ENCODE data around the gene GJB4.
"Not testable (repeated sequence)": the region's sequence is repeated elsewhere in the genome, so short reads cannot be mapped to it uniquely, and the experiment has no call there.

The GJB4 gene

DNA sequence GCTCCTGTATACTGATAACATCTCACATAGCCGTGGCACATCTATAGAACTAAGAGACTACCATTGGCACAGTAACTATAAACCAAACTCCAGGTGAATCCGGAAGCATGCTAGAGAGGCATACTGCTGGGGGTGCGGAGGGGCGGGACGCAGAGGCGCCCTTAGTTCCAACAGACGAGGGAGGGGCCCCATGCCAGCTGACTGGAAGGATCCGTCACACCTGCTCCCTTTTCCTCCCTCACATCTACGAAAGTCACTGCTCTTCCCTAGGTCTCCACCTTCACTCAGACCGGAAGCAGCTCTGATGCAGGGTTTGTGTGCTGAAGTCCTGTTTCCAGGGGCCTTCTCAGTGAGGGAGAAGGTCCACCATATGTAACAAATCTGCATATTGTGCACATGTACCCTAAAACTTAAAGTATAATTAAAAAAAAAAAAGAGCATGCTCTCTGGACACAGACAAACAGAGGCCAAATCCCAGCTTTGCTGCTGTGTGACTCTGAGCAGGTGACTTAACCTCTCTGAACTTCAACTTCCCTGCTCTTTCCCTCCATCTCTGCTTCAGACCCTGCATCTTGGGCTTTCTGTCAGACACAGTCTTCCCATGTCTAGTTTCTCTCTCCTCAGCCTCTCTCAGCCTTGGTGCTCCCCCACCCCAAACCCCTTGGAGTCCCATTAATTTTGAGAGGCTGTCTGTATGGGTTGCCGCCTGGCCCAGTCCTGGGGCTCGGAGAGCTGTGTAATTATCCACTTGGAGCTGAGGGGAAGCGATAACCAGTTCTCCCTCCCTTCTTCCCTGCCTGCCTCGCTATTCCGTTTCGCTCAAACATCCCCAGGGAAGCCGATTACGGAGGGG is 12.5 kb upstream of the GJB4 start:
- no peak for DNase-seq (ENCODE audit: low read depth in 2 of 2)

DNA sequence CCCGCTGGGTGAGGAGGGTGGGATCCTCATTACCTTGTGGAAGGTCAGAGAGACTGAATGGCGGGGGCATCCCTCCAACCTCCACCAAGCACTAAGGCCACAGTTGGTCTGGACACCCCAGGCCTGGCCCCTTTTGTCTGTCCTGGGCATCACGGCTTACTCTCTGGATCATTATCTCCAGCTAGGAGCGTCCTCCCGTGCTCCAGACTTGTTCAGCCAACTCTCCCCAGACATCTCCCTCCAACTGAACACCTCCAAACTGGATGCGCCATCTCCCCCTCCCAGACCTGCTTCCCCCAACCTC is 11.9 kb upstream of the GJB4 start:
- no peak for DNase-seq (ENCODE audit: low read depth in 2 of 2)

DNA sequence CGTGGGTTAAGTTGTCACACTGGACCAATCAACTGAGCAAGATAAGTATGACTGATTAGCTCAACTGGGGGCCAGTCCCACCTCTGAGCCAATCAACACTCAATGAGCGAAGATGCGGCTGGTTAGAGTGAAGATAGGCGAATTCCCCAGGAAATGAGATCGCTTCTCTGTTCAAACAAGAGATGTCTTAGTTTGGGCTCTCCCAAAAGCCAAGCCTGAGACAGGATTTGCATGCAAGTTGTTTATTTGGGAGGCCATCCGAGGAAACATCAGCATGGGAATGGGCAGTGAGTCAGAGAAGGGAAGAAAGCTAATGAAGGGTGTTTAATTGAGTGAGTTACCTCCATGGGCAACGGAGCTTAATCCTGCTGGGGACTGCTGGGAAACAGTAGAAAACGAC is 9.5 kb upstream of the GJB4 start:
- no peak for DNase-seq (ENCODE audit: low read depth in 2 of 2)

DNA sequence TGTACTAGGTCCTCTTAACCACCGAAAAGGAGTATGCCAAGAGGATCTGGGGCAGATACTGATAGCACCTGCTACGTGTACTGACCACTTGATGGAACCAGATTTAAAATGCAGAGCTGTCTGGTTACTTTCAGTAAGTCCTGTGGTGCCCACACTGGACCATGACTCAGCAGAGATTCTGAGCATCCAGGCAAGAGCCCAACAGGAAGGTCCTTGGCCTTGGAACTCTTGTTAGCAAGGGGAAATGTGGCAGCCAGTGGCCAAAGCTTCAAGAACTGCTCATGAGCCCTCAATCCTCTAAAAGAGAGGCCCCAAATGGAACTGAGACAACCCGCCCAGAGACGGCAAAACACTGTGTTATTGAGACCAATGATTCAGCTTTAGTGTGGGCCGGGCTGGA is 8.9 kb upstream of the GJB4 start:
- no peak for DNase-seq (ENCODE audit: low read depth in 2 of 2)

DNA sequence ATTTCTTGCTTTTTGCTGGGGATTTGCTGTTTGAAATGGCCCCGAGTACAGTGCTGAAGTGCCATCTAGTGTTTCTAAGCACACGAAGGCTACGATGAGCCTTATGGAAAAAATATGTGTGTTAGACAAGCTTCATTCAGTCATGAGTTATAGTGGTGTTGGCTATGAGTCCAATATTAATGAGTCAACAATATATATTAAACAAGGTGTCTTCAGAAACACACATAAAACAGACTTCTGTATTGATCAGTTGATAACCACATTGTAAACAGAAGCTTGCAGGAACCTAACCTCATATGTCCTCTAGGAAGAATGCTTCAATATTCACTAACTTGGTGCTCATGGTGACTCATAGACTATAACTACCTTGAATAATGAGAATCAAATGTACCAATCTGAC is 6.4 kb upstream of the GJB4 start:
- no peak for DNase-seq (ENCODE audit: low read depth in 2 of 2)

DNA sequence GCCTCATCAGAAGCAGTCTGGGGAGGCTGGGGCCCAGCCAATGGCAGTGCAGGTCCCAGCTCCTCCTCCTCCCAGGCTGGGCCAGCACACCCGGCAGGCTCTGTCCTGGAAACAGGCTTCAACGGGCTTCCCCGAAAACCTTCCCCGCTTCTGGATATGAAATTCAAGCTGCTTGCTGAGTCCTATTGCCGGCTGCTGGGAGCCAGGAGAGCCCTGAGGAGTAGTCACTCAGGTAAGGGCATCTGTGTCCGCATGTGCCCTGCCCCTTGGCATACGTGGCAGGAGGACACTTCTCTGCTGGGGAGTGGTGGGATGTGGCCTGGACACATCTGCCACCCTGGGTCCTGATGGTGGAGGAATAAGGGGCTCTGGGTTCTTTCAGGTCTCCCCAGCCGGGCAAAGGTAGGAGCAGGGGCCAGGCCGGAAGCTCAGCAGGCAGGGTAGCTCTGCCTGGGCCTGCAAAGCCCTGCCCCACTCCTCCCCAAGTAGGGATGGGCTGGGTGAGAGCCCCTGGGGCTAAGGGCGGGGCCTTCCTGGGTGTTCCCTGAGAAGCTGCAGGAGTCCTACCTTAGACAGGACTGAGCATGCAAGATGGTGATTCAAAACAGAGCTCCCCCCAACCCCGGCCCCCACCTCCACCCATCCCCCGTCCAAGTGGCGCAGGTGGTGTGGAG is 4.4 kb upstream of the GJB4 start, which contains the start of gene GJB5:
Gene GJB5, plus strand, starts transcription at position 84 of the 674 bp plus-strand sequence. CDS start 2,284 bp downstream, outside the sequence.
- no peak for DNase-seq (ENCODE audit: low read depth in 2 of 2)

DNA sequence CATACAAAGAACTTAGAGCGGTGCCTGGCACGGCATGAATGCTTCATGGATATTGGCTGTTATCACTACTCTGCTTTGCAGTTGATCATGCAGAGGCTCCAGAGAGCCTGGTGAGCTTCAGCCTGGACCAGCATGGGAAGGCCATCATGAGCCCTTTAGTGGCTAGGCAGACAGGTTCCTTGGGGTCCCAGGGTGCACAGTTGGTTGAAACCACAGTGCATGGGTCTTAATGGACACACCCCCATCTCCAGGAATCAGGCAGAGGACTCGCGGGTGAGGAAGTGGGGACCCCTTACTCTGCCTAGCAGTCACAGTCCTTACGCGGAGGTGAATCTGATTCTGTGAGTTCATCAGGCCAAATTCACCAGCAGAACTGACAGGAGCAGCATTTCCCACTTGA is 3.6 kb upstream of the GJB4 start:
- no peak for DNase-seq (ENCODE audit: low read depth in 2 of 2)

DNA sequence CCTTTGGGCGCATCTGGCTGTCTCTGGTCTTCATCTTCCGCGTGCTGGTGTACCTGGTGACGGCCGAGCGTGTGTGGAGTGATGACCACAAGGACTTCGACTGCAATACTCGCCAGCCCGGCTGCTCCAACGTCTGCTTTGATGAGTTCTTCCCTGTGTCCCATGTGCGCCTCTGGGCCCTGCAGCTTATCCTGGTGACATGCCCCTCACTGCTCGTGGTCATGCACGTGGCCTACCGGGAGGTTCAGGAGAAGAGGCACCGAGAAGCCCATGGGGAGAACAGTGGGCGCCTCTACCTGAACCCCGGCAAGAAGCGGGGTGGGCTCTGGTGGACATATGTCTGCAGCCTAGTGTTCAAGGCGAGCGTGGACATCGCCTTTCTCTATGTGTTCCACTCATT is 2.2 kb upstream of the GJB4 start:
- DNase-seq (ENCODE audit: low read depth in 2 of 2) = no peak

DNA sequence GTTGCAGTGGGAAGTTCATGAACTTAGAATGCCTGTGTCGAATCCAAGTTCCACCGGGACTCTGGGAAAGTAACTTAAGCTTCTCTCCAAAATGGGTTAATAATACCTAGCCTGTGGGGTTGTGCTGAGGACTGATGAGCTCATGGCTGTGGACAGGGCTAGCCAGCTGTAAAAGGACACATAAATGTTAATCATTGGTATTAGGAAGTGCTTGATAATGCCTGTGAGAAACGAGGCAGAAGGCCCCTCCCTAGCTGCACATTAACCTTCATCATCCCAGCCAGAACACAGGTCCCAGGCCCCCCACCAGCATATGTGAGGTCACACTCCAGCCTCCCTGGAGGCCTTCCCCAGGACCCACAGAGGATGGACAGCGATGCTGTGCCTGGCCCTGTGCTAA is 789 bp upstream of the GJB4 start:
- no peak for DNase-seq (ENCODE audit: low read depth in 2 of 2)

DNA sequence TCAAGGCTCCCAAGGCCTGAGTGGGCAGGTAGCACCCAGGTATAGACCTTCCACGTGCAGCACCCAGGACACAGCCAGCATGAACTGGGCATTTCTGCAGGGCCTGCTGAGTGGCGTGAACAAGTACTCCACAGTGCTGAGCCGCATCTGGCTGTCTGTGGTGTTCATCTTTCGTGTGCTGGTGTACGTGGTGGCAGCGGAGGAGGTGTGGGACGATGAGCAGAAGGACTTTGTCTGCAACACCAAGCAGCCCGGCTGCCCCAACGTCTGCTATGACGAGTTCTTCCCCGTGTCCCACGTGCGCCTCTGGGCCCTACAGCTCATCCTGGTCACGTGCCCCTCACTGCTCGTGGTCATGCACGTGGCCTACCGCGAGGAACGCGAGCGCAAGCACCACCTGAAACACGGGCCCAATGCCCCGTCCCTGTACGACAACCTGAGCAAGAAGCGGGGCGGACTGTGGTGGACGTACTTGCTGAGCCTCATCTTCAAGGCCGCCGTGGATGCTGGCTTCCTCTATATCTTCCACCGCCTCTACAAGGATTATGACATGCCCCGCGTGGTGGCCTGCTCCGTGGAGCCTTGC is 1.7 kb downstream of the GJB4 start:
- no peak for DNase-seq (ENCODE audit: low read depth in 2 of 2)

DNA sequence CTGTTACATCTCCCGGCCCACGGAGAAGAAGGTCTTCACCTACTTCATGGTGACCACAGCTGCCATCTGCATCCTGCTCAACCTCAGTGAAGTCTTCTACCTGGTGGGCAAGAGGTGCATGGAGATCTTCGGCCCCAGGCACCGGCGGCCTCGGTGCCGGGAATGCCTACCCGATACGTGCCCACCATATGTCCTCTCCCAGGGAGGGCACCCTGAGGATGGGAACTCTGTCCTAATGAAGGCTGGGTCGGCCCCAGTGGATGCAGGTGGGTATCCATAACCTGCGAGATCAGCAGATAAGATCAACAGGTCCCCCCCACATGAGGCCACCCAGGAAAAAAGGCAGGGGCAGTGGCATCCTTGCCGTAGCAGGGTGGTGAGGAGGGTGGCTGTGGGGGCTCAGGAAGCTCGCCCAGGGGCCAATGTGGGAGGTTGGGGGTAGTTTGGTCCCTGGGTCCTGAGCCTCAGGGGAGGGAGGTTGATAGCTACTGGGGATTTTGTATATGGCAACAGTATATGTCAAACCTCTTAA is 2.3 kb downstream of the GJB4 start:
- DNase-seq (ENCODE audit: low read depth in 2 of 2) = no peak

DNA sequence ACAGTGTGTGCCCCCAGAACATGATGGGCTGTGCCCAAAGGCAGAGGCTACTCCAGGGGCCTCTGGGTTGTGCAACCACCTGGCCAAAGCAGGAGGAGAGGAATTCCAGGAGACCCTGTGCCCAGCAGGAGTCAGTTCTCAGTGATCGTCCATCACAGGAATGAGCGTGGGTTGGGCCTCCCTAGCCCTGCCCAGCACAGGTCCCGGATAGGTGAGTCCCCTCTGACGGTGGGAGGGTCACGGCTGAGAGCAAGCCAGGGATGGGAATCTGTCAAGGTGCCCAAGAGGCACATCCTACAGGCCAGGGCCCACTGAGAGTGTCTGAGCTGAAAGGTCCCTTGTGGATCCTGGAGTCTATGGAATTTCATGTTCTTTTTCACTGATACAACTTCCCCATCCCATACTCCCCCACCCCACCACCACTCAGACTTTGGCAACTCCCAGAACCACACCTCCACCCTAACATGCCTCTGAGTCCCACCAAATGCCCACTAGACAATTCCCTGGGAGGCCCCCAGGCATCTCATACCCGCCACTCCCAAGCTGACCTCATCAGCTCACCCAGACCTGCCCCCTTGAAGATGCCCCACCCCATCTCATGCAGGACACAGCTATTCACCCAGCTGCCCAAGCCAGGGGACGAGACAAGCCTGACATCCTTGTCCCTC is 3.1 kb downstream of the GJB4 start:
- DNase-seq (ENCODE audit: low read depth in 2 of 2) = no peak

DNA sequence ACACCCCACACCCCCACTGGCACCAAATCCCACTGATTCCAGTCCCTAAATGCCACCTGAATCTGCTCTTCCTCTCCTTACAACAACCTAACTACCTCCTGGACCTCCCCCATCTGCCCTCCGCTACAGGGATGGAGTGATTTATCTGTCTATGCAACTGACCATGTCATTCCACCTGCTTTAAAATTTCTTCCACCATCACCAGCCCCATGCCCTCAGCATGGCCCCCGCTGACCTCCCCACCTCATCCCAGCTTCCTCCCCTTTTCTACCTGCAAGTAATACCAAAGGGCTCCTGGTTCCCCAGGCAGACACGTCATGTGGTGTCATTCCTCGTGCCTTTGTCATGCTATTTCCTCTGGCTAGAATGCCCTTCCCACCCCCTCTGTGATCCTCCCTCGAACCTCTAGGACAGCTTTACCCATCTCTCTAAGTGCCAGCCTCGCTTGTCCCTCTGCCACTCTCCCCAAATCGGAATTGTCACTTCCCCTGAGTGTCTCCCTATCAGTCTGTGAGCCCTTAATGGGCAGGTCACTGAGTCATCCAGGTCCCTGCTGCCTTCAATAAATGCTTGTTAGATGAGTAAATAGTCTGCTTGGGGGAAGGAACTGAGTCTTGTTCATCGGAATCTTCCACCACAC is 3.7 kb downstream of the GJB4 start:
- DNase-seq (ENCODE audit: low read depth in 2 of 2) = no peak

DNA sequence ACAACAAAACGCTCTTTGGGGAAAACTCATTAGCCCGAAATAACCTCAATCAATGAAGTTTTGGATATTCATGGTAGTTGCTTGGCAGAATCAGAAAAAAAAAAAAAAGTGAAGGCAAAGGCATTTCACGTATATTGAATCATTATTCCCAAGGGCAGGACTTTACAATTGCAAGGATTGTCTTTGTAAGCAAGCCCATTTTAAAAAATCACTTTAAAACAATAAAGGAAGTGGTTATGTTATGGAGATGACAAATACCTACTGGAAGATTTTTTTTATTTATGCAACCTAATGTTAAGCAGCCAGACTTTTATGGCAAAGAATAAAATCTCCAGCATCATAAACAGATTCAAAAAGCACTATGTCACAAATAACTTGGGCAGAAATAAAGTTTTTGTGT is 9.3 kb downstream of the GJB4 start:
- DNase-seq (ENCODE audit: low read depth in 2 of 2) = no peak

DNA sequence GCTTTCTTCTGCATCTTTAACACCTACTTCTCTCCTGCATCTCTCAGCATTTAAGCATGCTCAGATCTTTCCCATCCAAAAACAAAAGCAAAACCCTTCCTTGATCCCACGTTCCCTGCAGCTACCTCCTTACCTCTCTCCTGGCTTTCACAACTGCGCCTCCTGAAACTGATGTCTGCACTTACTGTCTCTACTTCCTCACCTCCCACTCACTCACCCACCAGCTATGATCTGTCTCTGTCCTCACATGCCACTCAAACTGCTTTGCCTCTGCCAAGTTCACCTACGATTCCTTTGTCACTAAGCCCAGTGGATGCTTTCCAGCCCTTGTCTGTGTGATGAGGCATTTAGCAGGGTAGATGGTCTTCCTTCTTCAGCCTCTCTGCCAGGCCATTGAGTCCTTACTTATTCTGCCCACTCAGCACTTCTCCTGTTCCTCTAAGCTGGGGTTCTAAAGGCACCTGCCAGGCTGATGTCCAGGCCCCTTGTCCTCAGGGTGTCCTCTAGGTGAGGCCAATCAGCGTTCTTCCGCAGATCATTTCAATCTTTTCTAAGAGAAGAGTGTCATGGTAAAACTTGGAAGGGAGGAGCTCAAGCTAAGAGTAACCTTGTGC is 11.5 kb downstream of the GJB4 start:
- no peak for DNase-seq (ENCODE audit: low read depth in 2 of 2)

DNA sequence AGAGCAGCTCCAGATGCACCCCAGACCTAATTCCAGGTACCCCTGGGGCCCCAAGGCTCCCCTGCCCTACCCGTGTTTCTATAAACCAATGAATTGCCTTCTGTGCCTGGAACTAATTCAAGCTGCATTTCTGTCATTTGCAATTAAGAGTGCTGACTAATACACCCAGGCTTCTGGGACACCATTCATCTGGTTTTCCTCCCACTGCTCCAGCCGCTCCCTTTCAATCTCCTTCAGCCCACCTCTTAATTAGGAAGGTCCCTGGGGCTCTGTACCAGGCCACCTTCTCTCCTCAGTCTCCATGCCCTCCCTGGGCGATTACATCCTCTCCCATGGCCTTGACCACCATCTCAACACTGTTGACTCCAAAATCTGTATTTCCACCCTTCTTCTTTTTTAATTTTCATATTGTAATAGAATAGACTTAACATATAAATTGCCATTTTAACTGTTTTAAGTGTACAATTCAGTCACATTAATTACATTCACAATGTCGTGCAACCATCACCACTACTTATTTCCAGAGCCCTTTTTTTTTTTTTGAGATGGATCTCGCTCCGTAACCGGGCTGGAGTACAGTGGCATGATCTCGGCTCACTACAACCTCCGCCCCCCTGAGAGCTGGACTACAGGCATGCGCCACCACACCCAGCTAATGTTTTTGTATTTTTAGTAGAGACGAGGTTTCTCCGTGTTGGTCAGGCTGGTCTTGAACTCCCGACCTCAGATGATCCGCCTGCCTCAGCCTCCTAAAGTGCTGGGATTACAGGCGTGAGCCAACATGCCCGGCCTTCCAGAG is 12.2 kb downstream of the GJB4 start:
- no peak for DNase-seq (ENCODE audit: low read depth in 2 of 2)

DNA sequence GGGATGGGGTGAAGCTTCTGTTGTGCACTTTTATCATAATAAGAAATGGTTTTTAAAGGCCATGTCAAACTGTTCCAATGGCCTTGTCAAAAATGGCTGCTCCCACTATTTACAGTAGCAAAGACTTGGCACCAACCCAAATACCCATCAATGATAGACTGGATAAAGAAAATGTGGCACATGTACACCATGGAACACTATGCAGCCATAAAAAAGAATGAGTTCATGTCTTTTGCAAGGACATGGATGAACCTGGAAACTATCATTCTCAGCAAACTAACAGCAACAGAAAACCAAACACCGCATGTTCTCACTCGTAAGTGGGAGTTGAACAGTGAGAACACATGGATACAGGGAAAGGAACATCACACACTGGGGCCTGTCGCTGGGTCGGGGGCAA is 13.6 kb downstream of the GJB4 start:
- not testable (repeated sequence) for DNase-seq (ENCODE audit: low read depth in 2 of 2)

DNA sequence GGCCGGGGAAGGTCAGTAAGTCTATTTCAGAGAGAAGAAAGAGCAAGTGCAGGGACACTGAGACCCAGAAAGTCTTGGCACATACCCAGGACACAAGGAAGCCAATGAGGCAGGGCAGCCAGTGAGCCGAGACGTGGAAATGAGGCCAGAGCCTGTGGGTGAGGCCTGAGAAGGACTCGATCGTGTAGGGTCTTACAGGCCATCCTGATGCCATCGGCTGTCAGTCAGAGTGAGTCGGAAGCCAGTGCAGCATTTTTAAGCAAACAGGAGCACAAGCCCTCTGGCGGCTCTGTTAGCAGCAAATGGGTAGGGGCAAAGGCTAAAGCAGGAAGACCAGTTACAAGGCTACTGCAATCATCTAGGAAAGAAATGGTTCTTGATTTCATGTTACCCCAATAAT is 15.4 kb downstream of the GJB4 start:
- no peak for DNase-seq (ENCODE audit: low read depth in 2 of 2)

DNA sequence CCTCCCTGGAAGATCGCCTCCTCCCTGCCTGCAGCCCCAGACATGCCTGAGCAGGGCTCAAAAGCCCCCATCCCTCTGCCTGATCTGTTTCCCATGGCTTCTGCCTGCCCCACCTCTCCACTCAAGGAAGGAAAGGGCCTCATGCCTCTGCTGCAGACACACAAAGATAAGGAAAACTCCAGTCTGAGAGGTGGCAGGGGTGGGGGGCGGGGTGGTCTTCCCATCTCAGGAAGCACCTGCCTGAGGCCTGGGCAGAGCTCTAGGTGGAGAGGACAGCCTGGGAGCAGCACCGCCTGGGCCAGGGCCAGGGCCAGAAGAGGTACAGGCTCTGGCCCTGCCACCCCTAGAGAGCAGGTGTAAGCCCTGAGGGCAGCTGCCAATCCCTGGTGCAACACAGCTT is 17.4 kb downstream of the GJB4 start:
- DNase-seq (ENCODE audit: low read depth in 2 of 2) = no peak

DNA sequence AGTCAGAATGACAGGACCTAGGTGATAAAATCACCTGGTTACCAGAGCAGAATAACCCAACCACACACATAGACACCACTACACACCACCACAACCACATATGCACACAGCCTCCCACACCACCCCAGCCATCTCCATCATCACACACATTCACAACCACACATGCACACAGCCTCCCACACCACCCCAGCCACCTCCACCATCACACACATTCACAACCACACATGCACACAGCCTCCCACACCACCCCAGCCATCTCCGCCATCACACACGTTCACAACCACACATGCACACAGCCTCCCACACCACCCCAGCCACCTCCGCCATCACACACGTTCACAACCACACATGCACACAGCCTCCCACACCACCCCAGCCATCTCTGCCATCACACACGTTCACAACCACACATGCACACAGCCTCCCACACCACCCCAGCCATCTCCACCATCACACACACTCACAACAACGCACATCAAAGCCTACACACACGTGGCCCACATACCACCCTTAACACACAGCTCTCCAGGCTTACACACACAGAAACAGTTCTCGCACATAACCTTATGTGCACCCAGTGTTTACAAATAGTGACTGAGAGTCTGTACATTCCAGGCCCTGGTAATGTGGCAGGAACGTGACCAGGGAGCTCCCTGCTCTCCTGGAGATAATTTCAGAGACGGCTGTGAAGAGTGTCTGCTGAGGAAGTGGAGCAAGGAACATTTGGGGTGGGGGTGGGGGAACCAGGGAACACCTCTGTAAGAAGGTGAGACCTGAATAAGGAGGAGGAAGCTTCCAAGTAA is 18.2 kb downstream of the GJB4 start:
- DNase-seq (ENCODE audit: low read depth in 2 of 2) = no peak
